ENCODE data around the gene CDKAL1. TPM values are rescaled to one million over a fixed set of nuclear protein-coding genes. Genes with fewer than 3 reads are reported as not detected.

The CDKAL1 gene
- total and polyA plus RNA-seq, 10 of the 15 experiments (the other 5 are each of a cell fraction or from before 2014, with no cell fraction given) = 10.7 to 26.9 (median 17.3) TPM

DNA sequence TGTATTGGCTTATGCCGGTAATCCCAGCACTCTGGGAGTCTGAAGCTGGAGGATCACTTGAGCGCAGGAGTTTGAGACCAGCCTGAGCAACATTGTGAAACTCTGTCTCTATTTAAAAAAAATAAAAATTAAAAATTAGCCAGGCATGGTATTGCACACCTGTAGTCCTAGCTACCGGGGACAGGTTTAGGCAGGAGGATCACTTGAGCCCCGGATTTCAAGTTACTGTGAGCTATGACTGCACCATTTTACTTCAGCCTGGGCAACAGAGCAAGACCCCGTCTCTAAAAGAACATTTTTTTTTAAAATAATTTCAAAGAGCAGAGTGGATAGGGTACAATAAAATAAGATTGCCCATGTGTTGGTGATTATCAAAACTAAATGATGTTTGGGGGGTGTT, 576.4 kb downstream of the CDKAL1 start (continued):
- TF ChIP-seq, protein P1, sequence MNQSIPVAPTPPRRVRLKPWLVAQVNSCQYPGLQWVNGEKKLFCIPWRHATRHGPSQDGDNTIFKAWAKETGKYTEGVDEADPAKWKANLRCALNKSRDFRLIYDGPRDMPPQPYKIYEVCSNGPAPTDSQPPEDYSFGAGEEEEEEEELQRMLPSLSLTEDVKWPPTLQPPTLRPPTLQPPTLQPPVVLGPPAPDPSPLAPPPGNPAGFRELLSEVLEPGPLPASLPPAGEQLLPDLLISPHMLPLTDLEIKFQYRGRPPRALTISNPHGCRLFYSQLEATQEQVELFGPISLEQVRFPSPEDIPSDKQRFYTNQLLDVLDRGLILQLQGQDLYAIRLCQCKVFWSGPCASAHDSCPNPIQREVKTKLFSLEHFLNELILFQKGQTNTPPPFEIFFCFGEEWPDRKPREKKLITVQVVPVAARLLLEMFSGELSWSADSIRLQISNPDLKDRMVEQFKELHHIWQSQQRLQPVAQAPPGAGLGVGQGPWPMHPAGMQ (IDR thresholded peaks at IDR 0.05; ENCODE audit: borderline replicate concordance) = no peak
- TF ChIP-seq ETV6 (conservative IDR thresholded peaks at IDR 0.05 in 1 of 2, IDR thresholded peaks at IDR 0.05 in 1 of 2; ENCODE audit: borderline replicate concordance in 1 of 2, low read depth in 1 of 2) (no peak), ATF7 (IDR thresholded peaks at IDR 0.05; ENCODE audit: low read depth) (no peak), TARDBP (IDR thresholded peaks at IDR 0.05; ENCODE audit: borderline replicate concordance) (no peak)

DNA sequence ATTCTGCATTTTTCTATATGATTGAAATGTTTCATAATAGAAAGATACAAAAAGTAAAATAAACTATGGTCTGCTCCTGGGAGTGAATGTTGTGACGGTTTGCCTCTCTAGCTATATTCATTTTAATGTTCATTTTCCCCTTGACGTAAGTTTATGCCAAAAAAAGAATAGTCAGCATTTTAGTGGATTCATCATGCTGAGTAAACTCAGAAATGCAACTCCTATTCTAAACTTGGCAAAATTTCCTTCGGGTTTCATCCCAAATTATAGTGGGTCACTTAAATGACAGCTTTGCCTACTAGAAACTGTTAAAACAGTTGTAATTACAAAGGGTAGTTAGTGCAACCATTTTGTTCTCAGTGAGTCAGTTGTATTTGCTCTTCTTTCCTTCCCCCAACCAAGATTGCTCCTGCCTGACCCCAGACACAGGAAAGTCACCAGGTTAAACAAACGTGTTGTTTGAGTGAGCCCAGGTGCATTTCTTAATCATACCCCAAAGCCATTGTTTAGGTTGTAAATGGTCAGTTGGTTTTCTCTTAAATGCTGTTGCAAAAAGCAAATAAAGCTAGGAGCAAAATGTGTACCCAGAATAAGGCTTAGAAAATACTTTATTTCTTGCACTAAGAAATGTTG, 577.0 kb downstream of the CDKAL1 start:
- ChIA-PET SMC1A (ENCODE audit: uncharacterized antibody, unreplicated experiment) (interaction anchor here (1.1 to 2.7 kb wide), 4 partner anchors 12 to 74 kb away, joined by 3 to 8 read pairs (median 4); no protein-coding TSS in a partner anchor), POLR2A (interaction anchor here (0.6 to 2.3 kb wide), 2 partner anchors 10 to 477 kb away, joined by 6 to 12 read pairs; no protein-coding TSS in a partner anchor), CTCF (interaction anchor here (1.4 kb wide), 1 partner anchor 16 kb away, joined by 4 read pairs; no protein-coding TSS in a partner anchor), RAD21 (ENCODE audit: unreplicated experiment) (no interaction called here)
- Histone ChIP-seq H3K4me1 (ENCODE audit: control insufficient read depth, insufficient read depth, low read length) (no peaks in the 10 kb centered on the region), H3K36me3 (ENCODE audit: control insufficient read depth in 2 of 2, insufficient read depth in 2 of 2, low read length in 1 of 2) (no peaks in the 10 kb centered on the region), H3K9me3 (replicated peaks; ENCODE audit: control insufficient read depth, insufficient read depth, low read length) (no peaks in the 10 kb centered on the region), H4K20me1 (ENCODE audit: control insufficient read depth, insufficient read depth) (no peaks in the 10 kb centered on the region), H3K79me2 (ENCODE audit: control insufficient read depth, insufficient read depth, low read length) (no peaks in the 10 kb centered on the region), H3K4me2 (ENCODE audit: control insufficient read depth, insufficient read depth) (no peak overlapping the region), H3K27me3 (replicated peaks in 1 of 2; ENCODE audit: control insufficient read depth in 2 of 2, insufficient read depth in 2 of 2, low read length in 1 of 2) (no peaks in the 10 kb centered on the region), H2AFZ (ENCODE audit: control insufficient read depth, low read depth, low read length) (no peak overlapping the region), H3K9ac (ENCODE audit: control insufficient read depth, insufficient read depth, low read length) (no peak overlapping the region), H3K4me3 (no peak overlapping the region), H3K27ac (ENCODE audit: control insufficient read depth, insufficient read depth) (no peak overlapping the region)
- intact Hi-C loops (cut with micrococcal nuclease; ENCODE audit: unreplicated experiment) (no loop called here), in situ Hi-C loops (cut with MboI) (no loop called here)
- FAIRE-seq (no peak), ATAC-seq (no peak), DNase-seq (ENCODE audit: low read depth, low spot score) (no peak)
- no peak for TF ChIP-seq NFYA (IDR thresholded peaks at IDR 0.05; ENCODE audit: borderline replicate concordance, low read depth, low read length)
- no peak for TF ChIP-seq MXI1 (IDR thresholded peaks at IDR 0.05; ENCODE audit: low read depth, low read length)
- TF ChIP-seq SP1 (IDR thresholded peaks at IDR 0.05; ENCODE audit: low read depth, low read length) = no peak
- TF ChIP-seq DPF2 (IDR thresholded peaks at IDR 0.05) = no peak
- no peak for TF ChIP-seq CHD1 (IDR thresholded peaks at IDR 0.05; ENCODE audit: low read depth, low read length)
- no peak for TF ChIP-seq ZSCAN29 (IDR thresholded peaks at IDR 0.05)
- TF ChIP-seq, protein P2, sequence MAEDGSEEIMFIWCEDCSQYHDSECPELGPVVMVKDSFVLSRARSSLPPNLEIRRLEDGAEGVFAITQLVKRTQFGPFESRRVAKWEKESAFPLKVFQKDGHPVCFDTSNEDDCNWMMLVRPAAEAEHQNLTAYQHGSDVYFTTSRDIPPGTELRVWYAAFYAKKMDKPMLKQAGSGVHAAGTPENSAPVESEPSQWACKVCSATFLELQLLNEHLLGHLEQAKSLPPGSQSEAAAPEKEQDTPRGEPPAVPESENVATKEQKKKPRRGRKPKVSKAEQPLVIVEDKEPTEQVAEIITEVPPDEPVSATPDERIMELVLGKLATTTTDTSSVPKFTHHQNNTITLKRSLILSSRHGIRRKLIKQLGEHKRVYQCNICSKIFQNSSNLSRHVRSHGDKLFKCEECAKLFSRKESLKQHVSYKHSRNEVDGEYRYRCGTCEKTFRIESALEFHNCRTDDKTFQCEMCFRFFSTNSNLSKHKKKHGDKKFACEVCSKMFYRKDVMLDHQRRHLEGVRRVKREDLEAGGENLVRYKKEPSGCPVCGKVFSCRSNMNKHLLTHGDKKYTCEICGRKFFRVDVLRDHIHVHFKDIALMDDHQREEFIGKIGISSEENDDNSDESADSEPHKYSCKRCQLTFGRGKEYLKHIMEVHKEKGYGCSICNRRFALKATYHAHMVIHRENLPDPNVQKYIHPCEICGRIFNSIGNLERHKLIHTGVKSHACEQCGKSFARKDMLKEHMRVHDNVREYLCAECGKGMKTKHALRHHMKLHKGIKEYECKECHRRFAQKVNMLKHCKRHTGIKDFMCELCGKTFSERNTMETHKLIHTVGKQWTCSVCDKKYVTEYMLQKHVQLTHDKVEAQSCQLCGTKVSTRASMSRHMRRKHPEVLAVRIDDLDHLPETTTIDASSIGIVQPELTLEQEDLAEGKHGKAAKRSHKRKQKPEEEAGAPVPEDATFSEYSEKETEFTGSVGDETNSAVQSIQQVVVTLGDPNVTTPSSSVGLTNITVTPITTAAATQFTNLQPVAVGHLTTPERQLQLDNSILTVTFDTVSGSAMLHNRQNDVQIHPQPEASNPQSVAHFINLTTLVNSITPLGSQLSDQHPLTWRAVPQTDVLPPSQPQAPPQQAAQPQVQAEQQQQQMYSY (CRISPR knock-in tag; IDR thresholded peaks at IDR 0.05) = no peak
- no peak for TF ChIP-seq ZNF274 (IDR thresholded peaks at IDR 0.05; ENCODE audit: insufficient read depth, insufficient read length)
- 70% methylated on average over 4 of the region's 4 CpGs for WGBS (ENCODE audit: insufficient coverage, insufficient replicate concordance, low lambda C conversion rate, missing lambda C conversion rate)
- no TSS peak for BruUV-seq (replicated peaks)
